HPDE6-E6E7 (cell line): ENCODE measurements around the gene MRPS27.
"Not testable (repeated sequence)": the region's sequence is repeated elsewhere in the genome, so short reads cannot be mapped to it uniquely, and the experiment has no call there.

Experiments
- DNase-seq: peaks from one replicate; pipeline ENCODE4 v3.0.0; 2011; ENCODE audit warnings: missing footprints; ENCODE audit errors: extremely low spot score

Gene MRPS27

GRCh38 chr5:72171667-72172066, 148.4 kb downstream of the MRPS27 start:
- DNase-seq, result no peak

GRCh38 chr5:72171181-72171580, 148.9 kb downstream of the MRPS27 start:
- DNase-seq, result not testable (repeated sequence)

GRCh38 chr5:72170101-72170500, 149.9 kb downstream of the MRPS27 start:
- DNase-seq, result no peak
